ENCODE results near the gene CBX5. TPM values are rescaled to one million over a fixed set of nuclear protein-coding genes. Genes with fewer than 3 reads are reported as not detected.

The CBX5 gene
- total and polyA plus RNA-seq, 10 of the 15 experiments (the other 5 are each of a cell fraction or from before 2014, with no cell fraction given): 46.7 to 138 (median 74.6) TPM

- no peak overlapping the region for H3K4me2 ChIP-seq (ENCODE audit: control insufficient read depth, insufficient read depth)
- in situ Hi-C loops (cut with MboI) (no loop called here), intact Hi-C loops (cut with micrococcal nuclease; ENCODE audit: unreplicated experiment) (no loop called here)
- H2AFZ ChIP-seq (ENCODE audit: control insufficient read depth, low read depth, low read length): no peak overlapping the region
- ATAC-seq (no peak), FAIRE-seq (no peak), DNase-seq (ENCODE audit: low read depth, low spot score) (no peak)
- no peaks in the 10 kb centered on the region for H3K9me3 ChIP-seq (replicated peaks; ENCODE audit: control insufficient read depth, insufficient read depth, low read length)
- no peak overlapping the region for H3K4me3 ChIP-seq
- RAD21 ChIA-PET (ENCODE audit: unreplicated experiment): no interaction called here
- H3K79me2 ChIP-seq (ENCODE audit: control insufficient read depth, insufficient read depth, low read length): no peaks in the 10 kb centered on the region
- H3K27me3 ChIP-seq (replicated peaks in 1 of 2; ENCODE audit: control insufficient read depth in 2 of 2, insufficient read depth in 2 of 2, low read length in 1 of 2): peaks cover 14 to 29% of the 10 kb centered on the region in 2 experiments
- CTCF ChIA-PET: no interaction called here
- POLR2A ChIA-PET: no interaction called here
- no peaks in the 10 kb centered on the region for H4K20me1 ChIP-seq (ENCODE audit: control insufficient read depth, insufficient read depth)
- H3K36me3 ChIP-seq (ENCODE audit: control insufficient read depth in 2 of 2, insufficient read depth in 2 of 2, low read length in 1 of 2): no peaks in the 10 kb centered on the region
- no peak overlapping the region for H3K27ac ChIP-seq (ENCODE audit: control insufficient read depth, insufficient read depth)
- SMC1A ChIA-PET (ENCODE audit: uncharacterized antibody, unreplicated experiment): no interaction called here
- 0 out of 2 replicates have a peak, but pooled peaks cover 3% of the 10 kb centered on the region for H3K4me1 ChIP-seq (ENCODE audit: control insufficient read depth, insufficient read depth, low read length)
- BruUV-seq (replicated peaks): no TSS peak
- no peak overlapping the region for H3K9ac ChIP-seq (ENCODE audit: control insufficient read depth, insufficient read depth, low read length)
- no peak for TF ChIP-seq NFYB (IDR thresholded peaks at IDR 0.05; ENCODE audit: insufficient read depth, low read depth, low read length)
- no peak for TF ChIP-seq ELK1 (IDR thresholded peaks at IDR 0.05; ENCODE audit: low read depth, low read length)
- no peak for TF ChIP-seq KLF5 (IDR thresholded peaks at IDR 0.05; ENCODE audit: partially characterized antibody)
- TF ChIP-seq ZBTB40 (IDR thresholded peaks at IDR 0.05; ENCODE audit: borderline replicate concordance): no peak
- no peak for TF ChIP-seq KDM1A (IDR thresholded peaks at IDR 0.05; ENCODE audit: borderline replicate concordance)
- TF ChIP-seq SRF (IDR thresholded peaks at IDR 0.05; ENCODE audit: low read depth in 2 of 2, low read length in 2 of 2): no peak
- no peak for TF ChIP-seq RBBP5 (conservative IDR thresholded peaks at IDR 0.05)
- TF ChIP-seq CBX3 (IDR thresholded peaks at IDR 0.05; ENCODE audit: borderline replicate concordance, low read depth): no peak
- no peak for TF ChIP-seq FOXM1 (IDR thresholded peaks at IDR 0.05; ENCODE audit: low read depth, low read length)
- TF ChIP-seq MEF2A (IDR thresholded peaks at IDR 0.05; ENCODE audit: insufficient read depth, low read depth, low read length): no peak
- TF ChIP-seq, protein P1, sequence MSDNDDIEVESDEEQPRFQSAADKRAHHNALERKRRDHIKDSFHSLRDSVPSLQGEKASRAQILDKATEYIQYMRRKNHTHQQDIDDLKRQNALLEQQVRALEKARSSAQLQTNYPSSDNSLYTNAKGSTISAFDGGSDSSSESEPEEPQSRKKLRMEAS (IDR thresholded peaks at IDR 0.05; ENCODE audit: low read depth, low read length): no peak
- no peak for TF ChIP-seq RB1 (IDR thresholded peaks at IDR 0.05; ENCODE audit: borderline replicate concordance)
- TF ChIP-seq GATAD2B (conservative IDR thresholded peaks at IDR 0.05; ENCODE audit: low read depth): no peak
- no peak for TF ChIP-seq HDAC2 (IDR thresholded peaks at IDR 0.05)
Measured at GRCh38 chr12:54303640-54304039, 23.7 kb upstream of the CBX5 start.

Data from GM12878 (cell line).